ENCODE measurements around the gene SH3PXD2A. TPM values are rescaled to one million over a fixed set of nuclear protein-coding genes. Genes with fewer than 3 reads are reported as not detected.

The SH3PXD2A gene
- total RNA-seq, 3 donors from 2014 or later: 14.3 to 30.5 (median 14.7) TPM

DNA sequence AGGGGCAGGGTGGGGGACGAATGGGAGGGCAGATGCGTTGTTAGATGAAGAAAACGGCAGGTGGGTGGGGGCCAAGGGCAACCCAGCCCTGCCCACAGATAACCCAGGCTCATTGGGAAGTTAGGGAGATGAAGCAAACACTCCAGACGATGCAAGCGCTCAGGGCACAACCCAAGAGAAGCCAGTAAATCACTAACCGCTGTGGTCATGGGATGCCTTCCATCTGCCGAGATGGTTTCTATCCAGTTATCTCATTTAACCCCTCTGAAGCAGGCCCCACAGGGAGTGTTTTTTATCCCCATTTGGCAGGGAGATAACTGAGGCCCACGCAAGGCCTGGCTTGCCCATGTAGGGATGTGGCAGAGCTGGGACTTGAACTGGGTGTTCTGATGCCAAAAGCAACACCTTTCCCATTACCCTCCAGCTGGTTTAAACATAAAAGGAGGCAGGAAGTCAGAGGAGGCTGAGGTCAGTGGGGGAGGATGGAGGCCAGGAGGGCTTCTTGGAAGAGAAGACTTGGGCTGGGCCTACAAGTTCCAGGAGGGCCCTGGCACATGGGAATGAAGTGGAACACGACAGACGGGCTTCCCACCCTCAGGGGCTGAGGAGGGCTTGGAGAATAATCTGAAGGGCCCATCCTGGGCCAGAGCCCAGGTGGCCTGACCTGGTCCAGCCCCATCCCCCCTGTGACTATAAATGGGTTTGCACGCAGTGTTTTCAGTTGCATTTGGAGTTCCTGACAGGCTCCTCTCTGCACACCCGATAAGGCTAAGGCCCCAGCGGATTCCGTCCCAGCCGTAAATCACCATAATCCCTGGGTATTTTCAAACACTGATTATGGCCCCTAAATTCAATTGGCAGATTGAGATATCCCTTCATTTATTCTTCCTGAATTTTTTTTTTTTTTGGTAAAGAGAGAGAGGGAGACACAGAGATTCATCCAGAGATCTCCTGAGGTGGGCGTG, 281.0 kb downstream of the SH3PXD2A start:
- no peak for DNase-seq (ENCODE audit: low spot score in 2 of 2)
- H3K36me3 ChIP-seq: no peaks in the 10 kb centered on the region
- intact Hi-C loops (cut with DNase I; ENCODE audit: low total_unique reads): no loop called here
- no peaks in the 10 kb centered on the region for H3K4me1 ChIP-seq
- no peak overlapping the region for H3K4me3 ChIP-seq
- no peaks in the 10 kb centered on the region for H3K27me3 ChIP-seq
- TF ChIP-seq CTCF (IDR thresholded peaks at IDR 0.05) (no peak), POLR2A (IDR thresholded peaks at IDR 0.05) (no peak), POLR2AphosphoS5 (IDR thresholded peaks at IDR 0.05) (no peak)
- H3K27ac ChIP-seq: no peak overlapping the region
- no peaks in the 10 kb centered on the region for H3K9me3 ChIP-seq

GRCh38 chr10:103573205-103573487, 282.2 kb downstream of the SH3PXD2A start:
- H3K36me3 ChIP-seq: no peaks in the 10 kb centered on the region
- DNase-seq (ENCODE audit: low spot score in 2 of 2): no peak
- H3K4me3 ChIP-seq: no peak overlapping the region
- no peaks in the 10 kb centered on the region for H3K27me3 ChIP-seq
- no peaks in the 10 kb centered on the region for H3K9me3 ChIP-seq
- intact Hi-C loops (cut with DNase I; ENCODE audit: low total_unique reads): no loop called here
- TF ChIP-seq POLR2A (IDR thresholded peaks at IDR 0.05) (no peak), POLR2AphosphoS5 (IDR thresholded peaks at IDR 0.05) (no peak), CTCF (IDR thresholded peaks at IDR 0.05) (no peak)
- no peaks in the 10 kb centered on the region for H3K4me1 ChIP-seq
- no peak overlapping the region for H3K27ac ChIP-seq

- intact Hi-C loops (cut with DNase I; ENCODE audit: low total_unique reads): no loop called here
- Histone ChIP-seq H3K4me1 (no peaks in the 10 kb centered on the region), H3K27ac (no peak overlapping the region), H3K27me3 (no peaks in the 10 kb centered on the region), H3K9me3 (no peaks in the 10 kb centered on the region), H3K4me3 (no peak overlapping the region), H3K36me3 (no peaks in the 10 kb centered on the region)
- DNase-seq (ENCODE audit: low spot score in 2 of 2): no peak
- TF ChIP-seq POLR2A (IDR thresholded peaks at IDR 0.05) (no peak), POLR2AphosphoS5 (IDR thresholded peaks at IDR 0.05) (no peak), CTCF (IDR thresholded peaks at IDR 0.05) (no peak)
Measured at GRCh38 chr10:103572347-103573204, 282.8 kb downstream of the SH3PXD2A start.

GRCh38 chr10:103571656-103571975, 283.8 kb downstream of the SH3PXD2A start:
- TF ChIP-seq POLR2AphosphoS5 (IDR thresholded peaks at IDR 0.05) (no peak), CTCF (IDR thresholded peaks at IDR 0.05) (no peak), POLR2A (IDR thresholded peaks at IDR 0.05) (no peak)
- Histone ChIP-seq H3K27me3 (no peaks in the 10 kb centered on the region), H3K4me3 (no peak overlapping the region), H3K27ac (no peak overlapping the region), H3K4me1 (no peaks in the 10 kb centered on the region), H3K9me3 (no peaks in the 10 kb centered on the region), H3K36me3 (no peaks in the 10 kb centered on the region)
- intact Hi-C loops (cut with DNase I; ENCODE audit: low total_unique reads): no loop called here
- no peak for DNase-seq (ENCODE audit: low spot score in 2 of 2)
